Amniotic epithelial cell (primary cell): ENCODE results near the gene ZDHHC13.

Source experiments
- DNase-seq: peaks from one replicate; pipeline ENCODE4 v3.0.0-alpha.2; 2010; ENCODE audit warnings: low read depth

ZDHHC13 gene, protein sequence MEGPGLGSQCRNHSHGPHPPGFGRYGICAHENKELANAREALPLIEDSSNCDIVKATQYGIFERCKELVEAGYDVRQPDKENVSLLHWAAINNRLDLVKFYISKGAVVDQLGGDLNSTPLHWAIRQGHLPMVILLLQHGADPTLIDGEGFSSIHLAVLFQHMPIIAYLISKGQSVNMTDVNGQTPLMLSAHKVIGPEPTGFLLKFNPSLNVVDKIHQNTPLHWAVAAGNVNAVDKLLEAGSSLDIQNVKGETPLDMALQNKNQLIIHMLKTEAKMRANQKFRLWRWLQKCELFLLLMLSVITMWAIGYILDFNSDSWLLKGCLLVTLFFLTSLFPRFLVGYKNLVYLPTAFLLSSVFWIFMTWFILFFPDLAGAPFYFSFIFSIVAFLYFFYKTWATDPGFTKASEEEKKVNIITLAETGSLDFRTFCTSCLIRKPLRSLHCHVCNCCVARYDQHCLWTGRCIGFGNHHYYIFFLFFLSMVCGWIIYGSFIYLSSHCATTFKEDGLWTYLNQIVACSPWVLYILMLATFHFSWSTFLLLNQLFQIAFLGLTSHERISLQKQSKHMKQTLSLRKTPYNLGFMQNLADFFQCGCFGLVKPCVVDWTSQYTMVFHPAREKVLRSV

DNA sequence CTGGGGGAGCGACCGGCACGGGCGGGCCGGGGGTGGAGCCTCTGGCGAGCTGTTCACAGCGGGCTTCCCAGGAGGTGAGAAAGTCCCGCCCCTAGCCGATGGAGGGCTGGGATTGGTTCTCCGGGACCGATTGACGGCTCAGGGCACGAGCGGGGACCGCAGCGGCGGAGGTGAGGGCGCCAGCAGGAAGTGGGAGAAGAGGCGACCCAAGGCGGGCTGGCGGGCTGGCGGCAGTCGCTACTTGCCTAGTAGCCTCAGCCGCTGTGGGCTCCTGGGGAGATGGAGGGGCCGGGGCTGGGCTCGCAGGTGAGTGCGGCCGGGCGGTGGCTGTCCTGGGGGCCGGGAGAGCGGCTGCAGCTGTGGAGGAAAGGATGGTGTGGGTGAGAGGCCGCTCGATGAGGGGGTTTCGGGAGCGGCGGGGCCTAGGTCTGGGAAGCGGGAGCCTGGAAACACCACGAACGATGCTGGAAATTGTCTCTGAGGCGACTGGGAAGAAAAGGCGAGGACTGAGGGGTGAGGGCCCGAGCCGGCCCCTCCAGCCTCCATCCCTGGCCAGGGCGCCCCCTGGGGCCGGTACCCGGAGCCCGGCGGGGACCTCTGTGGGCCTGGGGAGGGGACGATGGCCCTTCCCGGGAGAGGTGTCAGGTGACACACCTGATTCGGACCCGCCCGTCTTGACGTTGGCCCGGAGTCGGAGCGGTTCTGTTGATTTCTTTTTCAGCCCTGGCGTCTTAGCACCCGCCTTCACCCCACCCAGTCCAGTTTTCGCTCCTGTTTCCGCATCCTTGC is at the start of gene ZDHHC13:
Gene ZDHHC13, plus strand, starts transcription at position 198 of the 789 bp plus-strand sequence. Its CDS starts 82 bp downstream, at position 280.
- peak; percentile 78 for DNase-seq

DNA sequence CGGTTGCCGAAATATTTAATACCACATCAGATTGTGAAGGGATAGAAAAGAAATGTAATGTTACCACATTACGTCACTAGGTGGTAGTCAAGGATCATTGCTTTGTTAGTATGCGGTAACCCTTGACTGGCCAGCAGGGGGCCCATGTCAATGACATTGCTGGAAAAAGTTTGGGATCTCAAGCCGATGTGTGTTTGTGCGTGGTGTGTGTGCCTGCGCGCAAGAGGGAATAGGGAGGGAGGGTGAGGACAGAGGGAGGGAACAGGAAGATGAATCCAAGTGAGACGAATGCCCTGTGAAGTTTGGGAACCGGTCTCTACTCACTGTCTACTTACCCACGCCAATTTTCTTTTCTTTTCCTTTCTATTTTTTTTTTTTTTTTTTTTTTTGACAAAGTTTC is 45.7 kb upstream of the ZDHHC13 start:
- peak; percentile 76 for DNase-seq

DNA sequence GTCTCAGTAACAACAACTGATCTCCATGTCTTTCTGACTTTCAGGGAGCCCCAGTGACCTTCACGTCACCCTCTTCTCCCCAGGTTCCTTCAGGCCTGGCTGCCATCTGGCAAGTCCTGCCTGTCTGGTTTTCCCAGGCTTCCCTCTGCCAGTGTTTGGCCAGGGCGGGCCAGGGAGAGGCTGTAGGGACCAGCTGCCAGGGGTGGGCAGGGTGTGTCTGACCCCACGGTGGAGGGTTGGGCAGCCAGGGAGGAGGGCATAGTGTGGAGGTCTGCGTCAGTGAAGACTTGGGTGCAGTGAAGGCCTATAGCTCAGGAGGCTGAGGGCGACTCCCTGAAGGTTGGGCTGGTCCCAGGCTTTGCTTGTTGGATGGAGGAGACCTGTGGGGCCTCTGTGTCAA is 44.5 kb upstream of the ZDHHC13 start:
- DNase-seq = no peak

DNA sequence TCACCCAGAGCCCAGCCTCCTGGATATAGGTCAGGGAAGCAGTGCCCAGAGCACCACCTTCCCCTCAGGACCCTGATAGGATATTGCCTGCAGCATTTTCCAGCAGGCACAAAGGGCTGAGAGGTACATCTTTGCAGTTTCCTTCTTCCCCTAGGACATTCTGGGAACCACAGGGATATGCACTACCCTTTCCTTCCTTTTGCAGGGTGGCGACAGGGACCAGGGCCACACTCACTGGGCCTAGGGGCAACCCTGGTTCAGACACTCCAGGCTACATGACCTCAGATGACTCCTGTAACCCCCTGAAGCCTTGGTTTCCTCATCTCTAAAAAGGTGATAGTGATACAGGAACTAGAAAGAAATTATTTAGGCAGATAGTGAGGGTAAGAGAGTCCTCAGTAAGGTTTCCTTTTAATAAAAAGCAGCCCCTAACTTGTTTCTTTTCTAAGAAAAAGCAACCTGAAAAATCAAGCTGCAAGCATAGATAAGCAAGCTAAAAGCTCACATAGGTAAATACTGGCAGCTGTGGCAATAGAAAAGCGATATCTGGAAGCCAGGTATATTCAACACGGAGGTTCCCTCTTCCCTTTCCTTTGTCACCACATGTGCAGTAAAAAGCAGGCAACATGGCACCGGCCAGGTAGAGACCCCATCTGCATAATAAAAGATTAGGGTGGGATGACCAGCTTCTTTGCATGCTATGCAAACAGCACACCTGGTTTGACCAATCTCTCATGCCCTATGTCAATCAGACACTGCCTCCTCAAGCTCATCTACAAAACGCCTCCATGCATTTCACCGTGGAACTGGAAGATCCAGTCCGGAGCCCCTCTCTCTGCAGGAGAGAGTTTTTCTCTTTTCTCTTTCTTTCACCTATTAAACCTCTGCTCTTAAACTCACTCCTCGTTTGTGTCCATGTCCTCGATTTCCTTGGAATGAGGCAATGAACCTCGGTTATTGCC is 43.2 kb upstream of the ZDHHC13 start:
- DNase-seq = no peak

DNA sequence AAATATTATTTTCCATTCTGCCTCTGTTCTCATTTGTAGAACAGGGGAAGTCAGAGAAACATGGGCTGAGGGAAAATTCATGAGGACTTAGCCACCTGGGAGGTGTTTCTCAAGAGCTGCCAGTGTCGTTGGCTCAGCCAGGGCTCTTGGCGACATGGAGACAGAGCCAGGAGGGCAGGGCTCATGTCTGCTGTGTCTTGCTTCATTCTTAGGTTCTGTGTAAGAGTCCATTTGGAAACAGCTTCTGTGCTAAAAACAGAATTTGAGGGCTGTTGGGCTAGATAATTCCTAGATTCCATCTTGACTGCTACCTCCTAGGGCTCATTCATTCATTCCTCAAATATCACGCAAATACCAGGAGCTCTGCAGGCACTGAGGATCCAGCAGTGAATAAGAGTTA is 41.3 kb upstream of the ZDHHC13 start:
- DNase-seq = no peak

DNA sequence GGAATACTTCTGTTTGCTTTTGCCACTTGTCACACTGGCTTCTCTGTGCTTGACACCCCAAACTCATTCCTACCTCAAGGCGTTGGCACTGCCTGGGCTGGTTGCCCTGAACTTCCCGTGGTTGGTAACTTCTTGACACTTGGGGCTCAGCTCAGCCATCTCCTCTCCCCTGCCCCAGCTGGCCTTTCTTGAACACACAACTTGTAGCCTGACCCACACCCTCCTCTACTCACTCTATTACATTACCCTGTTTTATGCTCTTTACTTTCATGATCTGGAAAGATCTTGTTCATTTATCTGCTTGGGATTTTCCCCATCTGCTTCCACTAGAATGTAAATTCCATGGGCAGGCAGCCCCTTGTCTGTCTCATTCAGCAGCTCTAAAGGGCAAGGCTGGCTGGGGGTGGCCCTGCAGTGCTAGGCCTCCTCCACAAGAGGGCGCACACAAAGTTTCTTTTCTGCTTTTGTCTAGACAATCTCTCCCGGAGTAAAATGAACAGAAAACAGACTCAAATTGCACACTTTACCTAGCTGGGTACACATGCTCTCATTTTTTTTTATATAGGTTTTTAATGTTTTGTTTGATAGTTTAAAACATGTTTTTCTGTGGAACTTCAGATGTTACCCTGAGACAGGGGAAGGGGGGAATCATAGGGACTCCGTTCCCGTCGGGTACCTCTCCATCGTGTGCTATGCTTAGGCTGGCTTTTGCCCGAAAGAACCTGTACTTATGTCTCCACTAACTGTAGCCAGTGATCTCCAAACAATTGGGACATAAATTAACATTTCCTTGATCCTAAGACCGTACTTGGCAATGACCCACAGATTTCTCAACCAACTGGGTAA is 40.0 kb upstream of the ZDHHC13 start:
- peak; percentile 20 for DNase-seq

DNA sequence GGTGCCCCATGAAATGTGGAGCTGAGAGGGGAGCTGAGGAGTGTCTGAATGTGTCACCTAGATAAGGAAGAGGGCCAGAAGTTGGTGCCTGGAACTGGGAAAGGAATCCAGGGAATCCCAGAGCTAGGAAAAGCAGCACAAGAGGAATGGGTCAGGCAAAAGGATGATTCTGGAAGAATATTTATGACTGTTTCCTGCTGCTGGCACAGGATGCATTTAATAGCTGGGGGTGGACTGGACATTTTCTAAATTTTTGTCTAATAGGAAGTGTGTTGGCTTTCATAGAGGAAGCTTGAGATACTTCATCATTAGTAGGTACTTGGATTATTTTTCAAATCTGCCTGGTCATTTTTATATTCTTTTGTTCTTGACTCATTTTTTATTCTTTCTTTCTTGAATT is 39.0 kb upstream of the ZDHHC13 start:
- DNase-seq = no peak

DNA sequence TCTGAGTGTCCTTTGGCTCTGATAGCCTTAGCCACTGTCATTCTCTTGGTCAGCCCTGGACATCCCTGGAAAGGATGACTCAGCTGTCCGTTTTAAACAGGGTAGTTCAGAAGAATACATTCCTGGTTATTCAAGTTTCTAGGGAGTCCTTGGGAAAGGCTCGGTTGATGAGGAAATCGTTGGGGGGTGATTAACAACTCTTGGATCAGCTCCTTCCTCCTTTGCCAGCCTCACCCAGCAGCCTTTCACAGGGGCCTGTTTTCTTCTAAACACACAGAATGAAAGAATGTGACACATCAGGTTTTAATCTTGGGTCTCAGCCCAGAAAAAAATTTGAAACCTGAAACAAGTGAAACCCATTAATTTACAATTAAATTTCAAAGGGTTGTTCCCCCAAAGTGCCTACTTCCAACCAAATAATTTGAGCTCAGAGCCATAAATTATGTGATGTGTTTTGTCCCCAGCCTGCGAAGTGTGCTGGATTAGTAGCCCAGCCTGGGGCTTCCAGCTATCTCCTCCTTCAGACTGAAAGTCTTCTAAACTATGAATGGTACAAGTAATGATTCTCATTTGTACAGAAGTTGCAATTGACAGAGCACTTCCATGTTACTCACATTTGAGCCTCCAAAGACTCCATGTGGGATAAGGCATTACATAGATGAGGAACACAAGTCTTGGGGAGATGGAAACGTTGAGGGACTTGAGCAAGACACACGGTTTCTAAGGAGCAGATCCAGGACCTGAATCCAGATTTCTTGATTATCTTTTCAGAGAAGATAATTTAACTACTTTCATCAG is 37.1 kb upstream of the ZDHHC13 start:
- DNase-seq = peak; percentile 92

DNA sequence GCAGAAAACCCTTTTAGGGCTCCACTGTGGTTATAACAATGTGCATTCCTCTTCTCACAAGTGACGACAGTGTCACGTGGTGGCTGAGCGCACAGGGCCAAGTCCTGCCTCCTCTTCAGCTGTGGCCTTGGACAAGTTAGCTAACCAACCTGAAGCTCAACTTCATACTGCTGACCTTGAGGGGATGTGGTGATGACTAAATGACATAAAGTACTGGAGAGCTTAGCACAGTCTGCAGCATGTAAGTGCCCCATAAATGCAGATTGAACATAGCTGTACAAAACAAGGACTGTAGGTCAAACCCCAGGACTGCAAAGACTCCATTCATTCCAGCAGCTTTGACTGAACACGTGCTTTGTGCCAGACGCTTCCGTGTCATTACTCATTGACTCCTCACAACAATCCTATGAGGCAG is 36.4 kb upstream of the ZDHHC13 start:
- peak; percentile 59 for DNase-seq

DNA sequence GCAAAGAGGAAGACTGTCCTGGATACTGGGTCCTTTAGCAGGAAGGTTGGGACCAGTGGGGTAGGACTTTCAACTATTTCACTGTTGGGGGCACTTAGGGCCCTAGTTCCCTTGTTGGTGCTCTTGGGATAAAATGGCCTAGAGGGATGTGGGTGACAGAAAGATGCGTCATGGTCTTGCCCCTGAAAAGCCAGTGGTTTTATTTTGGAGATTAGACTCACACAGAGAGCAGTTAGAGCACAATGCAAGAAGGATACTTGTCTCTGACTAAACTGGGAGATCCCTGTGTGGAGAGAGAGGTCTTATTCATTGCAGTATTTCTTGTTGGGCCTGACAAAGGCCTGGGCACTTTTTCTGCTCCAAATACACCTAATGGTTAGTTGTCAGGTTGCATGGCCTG is 33.8 kb upstream of the ZDHHC13 start:
- DNase-seq = no peak

DNA sequence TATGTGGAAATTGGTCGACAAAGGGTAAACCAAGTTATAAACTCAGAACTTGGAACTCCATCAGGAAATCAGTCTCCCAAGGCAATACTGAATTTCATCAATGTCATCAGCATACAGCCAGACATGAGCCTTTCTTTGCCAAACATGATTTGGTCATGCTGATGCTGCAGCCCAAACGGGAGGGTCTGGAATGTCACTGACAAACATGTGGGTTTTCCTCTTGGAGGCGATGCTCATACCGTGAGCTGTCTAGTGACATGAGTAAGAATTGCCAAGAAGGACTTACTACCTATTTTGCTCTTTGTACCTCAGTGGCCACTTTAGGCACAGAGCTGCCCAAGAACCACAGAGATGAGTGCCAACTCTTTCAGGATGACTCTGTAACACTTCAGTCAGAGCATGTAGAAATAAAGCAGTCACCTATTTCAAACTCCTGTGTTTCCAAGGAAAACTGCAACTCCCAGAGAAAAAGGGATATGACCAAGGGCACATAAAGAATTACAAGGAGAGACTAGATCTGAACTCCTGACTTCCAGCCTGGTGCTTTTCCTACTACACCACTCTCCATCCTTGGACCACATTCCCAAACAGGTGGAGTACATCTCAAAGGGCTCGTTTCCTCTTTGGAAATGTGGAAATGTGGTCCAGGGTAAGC is 32.2 kb upstream of the ZDHHC13 start:
- DNase-seq = no peak

DNA sequence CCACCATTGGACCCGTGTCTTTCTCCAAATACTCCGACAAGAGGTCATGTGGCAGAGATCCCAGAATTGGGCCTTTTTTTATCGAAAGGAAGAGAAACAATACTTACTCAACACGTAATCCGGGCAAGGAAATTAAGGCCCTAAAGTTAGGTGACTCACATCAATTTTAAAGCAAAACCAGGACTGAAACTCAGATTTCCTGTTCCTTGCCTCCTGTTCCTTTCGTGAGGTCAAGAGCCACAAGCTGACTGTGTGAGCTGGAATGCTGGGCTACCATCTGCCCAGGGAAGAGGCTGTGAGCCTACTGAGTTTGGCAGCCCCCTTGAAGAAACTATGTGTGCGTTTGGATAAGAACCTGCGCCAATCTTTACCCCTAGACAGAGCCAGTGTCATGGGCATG is 29.3 kb upstream of the ZDHHC13 start:
- DNase-seq = no peak

DNA sequence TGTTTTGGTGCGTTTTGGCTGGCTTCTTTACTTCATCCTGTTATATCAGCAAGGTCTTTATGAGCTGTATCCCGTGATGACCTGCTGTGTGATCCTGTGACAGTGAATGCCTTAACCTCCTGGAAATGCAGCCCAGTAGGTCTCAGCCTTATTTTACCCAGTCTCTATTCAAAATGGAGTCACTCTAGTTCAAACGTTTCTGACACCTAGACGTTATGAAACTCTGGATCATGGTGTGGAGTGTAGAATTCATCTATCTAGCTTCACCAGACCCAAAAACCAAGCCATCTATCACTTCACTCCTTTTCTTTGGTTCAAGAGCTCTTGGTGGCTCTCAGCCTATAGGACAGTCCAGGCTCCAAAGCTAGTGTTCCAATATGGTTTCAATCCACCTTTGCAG is 28.2 kb upstream of the ZDHHC13 start:
- no peak for DNase-seq

DNA sequence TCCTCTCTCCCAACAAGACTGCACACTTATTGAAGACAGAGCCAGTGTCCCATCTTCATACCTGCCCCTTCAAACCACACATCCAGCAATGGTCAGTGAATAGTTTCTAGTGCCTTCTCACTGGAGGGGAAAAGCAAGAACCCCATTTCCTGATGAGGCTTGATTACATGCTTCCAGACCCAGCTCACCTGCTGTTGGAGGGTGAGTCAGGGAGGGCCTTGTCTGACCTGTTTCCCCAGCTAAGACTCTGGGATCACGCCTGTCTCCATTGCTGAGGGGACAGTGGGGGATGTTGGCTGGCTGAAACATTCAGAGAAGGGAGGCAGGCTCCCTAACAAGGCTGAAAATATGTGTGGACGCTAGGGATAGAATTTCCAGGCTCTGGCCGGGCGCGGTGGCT is 27.5 kb upstream of the ZDHHC13 start:
- DNase-seq = no peak

DNA sequence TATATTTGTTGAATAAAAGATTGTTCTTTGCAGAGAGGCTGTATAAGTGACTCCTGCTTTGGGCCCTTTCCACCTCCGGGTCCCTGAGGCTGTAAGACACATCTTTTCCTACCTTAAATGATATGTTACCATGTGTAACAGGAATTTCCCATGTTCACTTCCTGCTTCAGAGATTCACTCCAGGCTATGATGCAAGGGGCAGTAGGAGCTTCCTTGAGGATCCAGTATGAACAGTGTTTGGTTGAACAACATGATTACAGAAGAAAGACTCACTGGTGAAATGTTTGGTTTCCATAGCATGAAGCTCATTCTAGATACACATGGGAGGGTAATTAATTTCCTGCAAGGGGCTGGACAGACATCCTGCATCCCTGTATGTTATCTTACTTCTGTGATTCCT is 25.6 kb upstream of the ZDHHC13 start:
- DNase-seq = no peak

DNA sequence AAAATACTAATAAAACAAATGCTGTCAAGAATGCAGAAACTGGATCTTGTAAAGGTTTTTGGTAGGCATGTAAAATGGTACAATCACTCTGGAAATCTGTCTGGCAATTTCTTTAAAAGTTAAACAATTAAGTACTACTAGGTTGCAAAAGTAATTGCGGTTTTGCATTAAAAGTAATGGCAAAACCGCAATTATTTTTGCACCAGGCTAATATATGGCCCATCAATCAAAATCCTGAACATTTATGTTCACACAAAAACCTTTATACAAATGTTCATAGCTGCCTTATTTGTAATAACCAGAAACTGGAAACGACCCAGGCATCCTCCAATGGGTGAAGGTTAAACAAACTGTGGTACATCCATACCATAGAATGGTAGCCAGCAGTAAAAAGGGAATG is 24.6 kb upstream of the ZDHHC13 start:
- no peak for DNase-seq

DNA sequence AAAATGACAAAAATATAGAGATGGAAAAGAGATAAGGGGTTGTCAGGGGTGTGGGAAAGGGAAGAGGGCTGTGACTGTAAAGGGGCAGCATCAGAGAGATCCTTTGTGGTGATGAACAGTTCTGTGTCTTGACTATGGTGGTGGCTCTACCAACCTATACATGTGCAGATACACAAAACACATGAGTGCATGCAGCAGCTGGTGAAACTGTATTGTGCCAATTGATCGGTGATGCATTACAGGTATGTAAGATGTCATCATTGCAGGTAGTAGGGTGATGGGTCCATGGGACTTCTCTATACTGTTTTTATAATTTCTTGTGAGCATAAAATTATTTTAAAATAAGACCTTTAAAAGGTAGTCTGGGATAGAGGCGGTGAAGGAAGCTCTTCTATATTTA is 24.1 kb upstream of the ZDHHC13 start:
- DNase-seq = no peak

DNA sequence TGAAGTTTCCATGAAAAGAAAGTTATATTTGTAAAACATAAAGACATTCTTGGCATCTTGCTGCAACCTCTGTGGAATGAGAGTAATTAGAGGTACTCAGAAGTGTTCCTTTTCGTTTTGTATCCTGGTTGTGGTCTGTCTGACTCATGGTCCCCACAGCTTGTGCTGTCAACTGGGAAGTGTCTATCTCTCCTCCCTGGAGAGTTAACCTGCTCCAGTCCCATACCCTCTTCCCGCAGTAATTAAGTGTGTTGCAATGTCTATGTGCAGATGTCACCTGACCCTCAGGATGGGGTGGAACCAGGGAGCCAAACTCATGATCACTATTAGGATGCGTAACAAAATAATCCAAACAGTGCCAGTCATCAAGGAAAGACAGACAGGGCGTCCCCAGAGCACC is 23.0 kb upstream of the ZDHHC13 start:
- peak; percentile 7 for DNase-seq

DNA sequence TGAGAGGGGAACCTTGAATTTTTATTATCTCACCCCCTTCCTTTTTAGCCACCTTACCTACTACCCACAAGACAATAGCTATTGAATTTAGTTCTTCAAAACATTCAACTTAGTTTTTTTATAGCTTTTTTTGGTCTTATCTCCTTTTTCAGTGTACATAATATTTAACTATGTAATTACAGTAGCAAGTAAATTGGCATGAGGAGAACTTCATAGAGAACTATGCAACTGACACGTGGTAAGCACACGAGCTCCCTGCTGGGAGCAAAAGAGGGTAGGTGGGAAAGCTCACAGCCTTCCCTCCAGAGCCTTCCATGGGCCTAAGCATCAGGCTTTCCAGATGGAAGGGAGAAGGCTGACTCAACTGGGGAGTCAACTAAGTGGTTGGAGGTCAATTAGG is 22.1 kb upstream of the ZDHHC13 start:
- DNase-seq = no peak
